Esophagus squamous epithelium (tissue), 5 donors: ENCODE results near the gene LRRN3. TPM values are rescaled to one million over a fixed set of nuclear protein-coding genes. Genes with fewer than 3 reads are reported as not detected.

ENCODE experiments used
- DNase-seq: peaks from one replicate; lab custom pipeline; 2025; lab: John Stamatoyannopoulos, UW
- H3K27ac ChIP-seq, 4 donors: fragments of 200-600 bp; sonication (generic); one replicate each; pipeline ENCODE4 v1.5.1; 2016 to 2019; ENCODE audit warnings: mild to moderate bottlenecking in 1 of 4
- H3K27me3 ChIP-seq, 4 donors: fragments of 200-600 bp; sonication (generic); 1 replicate in 3 of 4; 2 replicates in 1 of 4; pipeline versions ENCODE4 v1.5.1 to v1.6.0; 2017 to 2021; ENCODE audit warnings: antibody characterized with exemption in 1 of 4
- H3K36me3 ChIP-seq, 3 donors: fragments of 200-600 bp; sonication (generic); one replicate each; pipeline ENCODE4 v1.5.1; 2016 to 2019
- H3K4me1 ChIP-seq, 3 donors: fragments of 200-600 bp; sonication (generic); one replicate each; pipeline ENCODE4 v1.5.1; 2017 to 2019
- H3K4me3 ChIP-seq, 4 donors: fragments of 200-600 bp; sonication (generic); 1 replicate in 3 of 4; 2 replicates in 1 of 4; pipeline ENCODE4 v1.5.1; 2016 to 2019; ENCODE audit warnings: mild to moderate bottlenecking in 2 of 4, moderate library complexity in 1 of 4
- H3K9me3 ChIP-seq, 3 donors: fragments of 200-600 bp; sonication (generic); one replicate each; pipeline ENCODE4 v1.5.1; 2016 to 2019
- CTCF ChIP-seq, 6 experiments: fragments of 450-650 bp in 4 of 6; fragments of 200-600 bp in 2 of 6; sonication (generic) in 2 of 6; IDR thresholded peaks; one replicate each; pipeline ENCODE4 v1.5.1; 2016 to 2019; ENCODE audit warnings: antibody characterized with exemption in 6 of 6, mild to moderate bottlenecking in 4 of 6, moderate library complexity in 4 of 6
- POLR2A ChIP-seq, 4 donors: fragments of 450-650 bp; IDR thresholded peaks; one replicate each; pipeline ENCODE4 v1.6.1; 2017; ENCODE audit warnings: antibody characterized with exemption in 4 of 4, mild to moderate bottlenecking in 4 of 4, moderate library complexity in 3 of 4
- WGBS, 2 donors: methylation state at CpG; one replicate each; pipeline ENCODE4 v1.1.5; 2018; 5-methylcytosine and 5-hydroxymethylcytosine counted together
- intact Hi-C: fragments of 100-400 bp; cut with DNase I; formaldehyde crosslinking; loops from one replicate; pipeline ENCODE4 v1.15.0; 2022
- total RNA-seq, 4 donors: library from RNA; depleted of rRNA; stranded (reverse); fragments of >200 nt; gene quantifications; one replicate each; pipeline ENCODE4 v1.1.0, GENCODE V29; 2016
- donor health status: DM: yes; HTN: yes; CAD: no.

Gene LRRN3
- total RNA-seq, 4 donors from 2014 or later, result 0.23 to 1.7 TPM; not detected in 2

GRCh38 chr7:111173990-111174389, 83.1 kb downstream of the LRRN3 start:
- WGBS, 2 donors, result 81 to 88% methylated on average over 2 of the region's 2 CpGs
- H3K4me1 ChIP-seq, result no peaks in the 10 kb centered on the region
- no peaks in the 10 kb centered on the region for H3K36me3 ChIP-seq
- H3K27me3 ChIP-seq, result no peaks in the 10 kb centered on the region
- no peaks in the 10 kb centered on the region for H3K9me3 ChIP-seq
- intact Hi-C loops, result no loop called here
- no peak for DNase-seq
- no peak overlapping the region for H3K27ac ChIP-seq
- H3K4me3 ChIP-seq, result no peak overlapping the region
- TF ChIP-seq POLR2A (IDR thresholded peaks at IDR 0.05), result no peak
- no peak for TF ChIP-seq CTCF (IDR thresholded peaks at IDR 0.05)

GRCh38 chr7:111174510-111174909, 83.6 kb downstream of the LRRN3 start:
- H3K27me3 ChIP-seq, result no peaks in the 10 kb centered on the region
- no peaks in the 10 kb centered on the region for H3K36me3 ChIP-seq
- no peaks in the 10 kb centered on the region for H3K4me1 ChIP-seq
- no peak for DNase-seq
- 57 to 80% methylated on average over 3 of the region's 3 CpGs for WGBS, 2 donors
- no peak overlapping the region for H3K4me3 ChIP-seq
- intact Hi-C loops, result no loop called here
- no peaks in the 10 kb centered on the region for H3K9me3 ChIP-seq
- H3K27ac ChIP-seq, result no peak overlapping the region
- TF ChIP-seq CTCF (IDR thresholded peaks at IDR 0.05), result no peak
- no peak for TF ChIP-seq POLR2A (IDR thresholded peaks at IDR 0.05)
